Hair follicular keratinocyte (primary cell): Measurements from ENCODE around the gene SCPEP1. TPM values are rescaled to one million over a fixed set of nuclear protein-coding genes. Genes with fewer than 3 reads are reported as not detected.

Experiments used
- total RNA-seq: library from RNA; depleted of rRNA; stranded (reverse); fragments of >200 nt; gene quantifications from 2 replicates; pipeline ENCODE4 v1.2.3, GENCODE V29; 2015

SCPEP1 gene
- 54.7 and 69.9 TPM in 2 replicates for total RNA-seq

DNA sequence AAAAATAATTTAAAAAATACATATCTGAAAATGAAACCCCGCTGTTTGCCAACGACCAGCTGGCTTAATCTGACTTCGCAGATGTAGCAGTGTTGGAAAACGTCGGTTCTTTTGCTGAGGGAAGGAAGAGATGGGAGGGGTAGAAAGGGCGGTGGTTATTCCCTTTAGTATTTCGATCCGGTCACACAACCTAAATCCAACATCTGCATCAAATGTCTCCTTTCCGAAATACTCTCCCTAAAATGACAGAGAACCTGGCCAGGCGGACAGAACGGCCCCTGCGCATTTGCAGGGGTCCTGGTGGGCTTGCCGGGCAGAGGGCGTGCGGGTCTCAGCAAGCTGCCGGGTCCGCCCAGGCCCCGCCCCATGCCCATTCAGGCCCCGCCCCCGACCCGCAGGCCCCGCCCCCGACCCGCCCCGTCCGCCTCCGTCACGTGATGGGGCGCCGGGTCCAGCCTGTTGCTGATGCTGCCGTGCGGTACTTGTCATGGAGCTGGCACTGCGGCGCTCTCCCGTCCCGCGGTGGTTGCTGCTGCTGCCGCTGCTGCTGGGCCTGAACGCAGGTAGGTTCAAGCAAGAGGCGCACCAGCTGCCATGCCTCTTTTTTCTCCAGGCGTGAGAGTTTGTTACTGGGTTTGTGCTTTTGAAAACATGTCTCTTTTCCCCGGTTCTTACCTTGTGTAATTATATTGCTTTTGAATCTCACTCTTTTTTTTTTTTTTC is at the start of gene SCPEP1:
TSS of gene SCPEP1 (plus strand) at position 459 of the 723 bp plus-strand sequence. CDS start at position 488, 29 bp downstream.

GRCh38 chr17:56960596-56961538 is 17.1 kb upstream of the SCPEP1 start, which contains the start of gene COIL:
COIL (minus strand) TSS chr17:56961050; CDS start chr17:56961019, 31 bp downstream.

Other genes with a start within 250 kb of the SCPEP1 start
- gene C17orf67, start 144.2 kb upstream of the SCPEP1 start, total RNA-seq = 0.55 and 1.6 TPM in 2 replicates
- 2.8 and 4.1 TPM in 2 replicates for gene DGKE, start 144.0 kb upstream of the SCPEP1 start, total RNA-seq
- gene TRIM25, start 64.1 kb upstream of the SCPEP1 start, total RNA-seq = 22.0 and 33.2 TPM in 2 replicates
- gene COIL, start 17.1 kb upstream of the SCPEP1 start, total RNA-seq = 10.8 and 12.6 TPM in 2 replicates
- 22.1 and 27.6 TPM in 2 replicates for gene AKAP1, start 107.1 kb downstream of the SCPEP1 start, total RNA-seq